HK-2 (cell line): ENCODE data around the gene ANAPC5.

Experiments
- DNase-seq: peaks from one replicate; pipeline ENCODE4 v3.0.0-alpha.2; 2018; ENCODE audit not compliant: unreplicated experiment

Gene ANAPC5

GRCh38 chr12:121365416-121366062 is 13.3 kb upstream of the ANAPC5 start:
- no peak for DNase-seq

GRCh38 chr12:121364683-121365121 is 12.5 kb upstream of the ANAPC5 start:
- no peak for DNase-seq

- no peak for DNase-seq
Measured at GRCh38 chr12:121358073-121358472, 5.9 kb upstream of the ANAPC5 start.

- DNase-seq = no peak
Measured at GRCh38 chr12:121357331-121357730, 5.1 kb upstream of the ANAPC5 start.

GRCh38 chr12:121356657-121357056 is 4.4 kb upstream of the ANAPC5 start:
- no peak for DNase-seq

GRCh38 chr12:121355818-121356217 is 3.6 kb upstream of the ANAPC5 start:
- DNase-seq = no peak

- DNase-seq = no peak
Measured at GRCh38 chr12:121352682-121353018, 439 bp upstream of the ANAPC5 start.

GRCh38 chr12:121346747-121347146 is 5.5 kb downstream of the ANAPC5 start:
- DNase-seq = no peak

GRCh38 chr12:121345151-121345815 is 6.9 kb downstream of the ANAPC5 start:
- no peak for DNase-seq

GRCh38 chr12:121344506-121344905 is 7.7 kb downstream of the ANAPC5 start:
- no peak for DNase-seq

GRCh38 chr12:121337416-121337815 is 14.8 kb downstream of the ANAPC5 start:
- DNase-seq = no peak

GRCh38 chr12:121334513-121335343 is 17.5 kb downstream of the ANAPC5 start:
- no peak for DNase-seq

GRCh38 chr12:121333747-121334146 is 18.5 kb downstream of the ANAPC5 start:
- no peak for DNase-seq

GRCh38 chr12:121331248-121331647 is 21.0 kb downstream of the ANAPC5 start:
- DNase-seq = no peak

GRCh38 chr12:121330692-121331091 is 21.5 kb downstream of the ANAPC5 start:
- DNase-seq = no peak

GRCh38 chr12:121330195-121330594 is 22.0 kb downstream of the ANAPC5 start:
- no peak for DNase-seq

GRCh38 chr12:121328620-121329019 is 23.6 kb downstream of the ANAPC5 start:
- no peak for DNase-seq

GRCh38 chr12:121326996-121327674 is 25.1 kb downstream of the ANAPC5 start:
- DNase-seq = no peak

GRCh38 chr12:121325922-121326396 is 26.3 kb downstream of the ANAPC5 start:
- DNase-seq = no peak

GRCh38 chr12:121323908-121324307 is 28.3 kb downstream of the ANAPC5 start:
- DNase-seq = no peak

- no peak for DNase-seq
Measured at GRCh38 chr12:121318121-121318520, 34.1 kb downstream of the ANAPC5 start.

GRCh38 chr12:121314431-121314830 is 37.8 kb downstream of the ANAPC5 start:
- no peak for DNase-seq
